HEK293 (cell line): ENCODE data around the gene KCNMA1.

Experiments used
- CTCF ChIP-seq: fragments of 450-650 bp; formaldehyde crosslinking; IDR thresholded peaks from 2 replicates; pipeline ENCODE4 v1.5.1; 2016; ENCODE audit warnings: missing biosample characterization, missing genetic modification characterization
- KLF10 ChIP-seq: fragments of 450-650 bp; IDR thresholded peaks from 2 replicates; pipeline ENCODE4 v1.5.1; 2018; ENCODE audit warnings: missing biosample characterization, mild to moderate bottlenecking, missing genetic modification characterization
- KLF7 ChIP-seq: fragments of 450-650 bp; formaldehyde crosslinking; IDR thresholded peaks from 2 replicates; pipeline ENCODE4 v1.5.1; 2016; ENCODE audit warnings: missing biosample characterization, missing genetic modification characterization, borderline replicate concordance
- PBX3 ChIP-seq: sonication (generic); formaldehyde crosslinking; IDR thresholded peaks from 2 replicates; pipeline ENCODE4 v1.8.1; 2022; ENCODE audit warnings: mild to moderate bottlenecking, moderate library complexity, missing genetic modification reagents
- SP2 ChIP-seq: fragments of 450-650 bp; formaldehyde crosslinking; IDR thresholded peaks from 2 replicates; pipeline ENCODE4 v1.5.1; 2016; ENCODE audit warnings: missing biosample characterization, missing genetic modification characterization
- YY1 ChIP-seq: fragments of 450-650 bp; formaldehyde crosslinking; IDR thresholded peaks from 2 replicates; pipeline ENCODE4 v1.5.1; 2018; ENCODE audit warnings: missing biosample characterization, missing genetic modification characterization
- ZBTB26 ChIP-seq: fragments of 450-650 bp; formaldehyde crosslinking; optimal IDR thresholded peaks from 2 replicates; pipeline ENCODE3; 2016; ENCODE audit warnings: missing biosample characterization, mild to moderate bottlenecking, missing genetic modification characterization
- ZBTB49 ChIP-seq: fragments of 450-650 bp; formaldehyde crosslinking; IDR thresholded peaks from 2 replicates; pipeline ENCODE4 v1.5.1; 2016; ENCODE audit warnings: missing biosample characterization, missing genetic modification characterization, low read depth
- ZNF157 ChIP-seq: fragments of 450-650 bp; formaldehyde crosslinking; IDR thresholded peaks from 2 replicates; pipeline ENCODE4 v1.5.1; 2016; ENCODE audit warnings: missing biosample characterization, missing genetic modification characterization
- ZNF24 ChIP-seq: fragments of 450-650 bp; formaldehyde crosslinking; IDR thresholded peaks from 2 replicates; pipeline ENCODE4 v1.5.1; 2016; ENCODE audit warnings: missing biosample characterization, missing genetic modification characterization
- ZNF280C ChIP-seq: fragments of 450-650 bp; formaldehyde crosslinking; IDR thresholded peaks from 2 replicates; pipeline ENCODE4 v1.5.1; 2016; ENCODE audit warnings: missing biosample characterization, missing genetic modification characterization
- ZNF311 ChIP-seq: fragments of 450-650 bp; formaldehyde crosslinking; IDR thresholded peaks from 2 replicates; pipeline ENCODE4 v1.5.1; 2017; ENCODE audit warnings: missing biosample characterization, missing genetic modification characterization, borderline replicate concordance
- ZNF513 ChIP-seq: fragments of 450-650 bp; IDR thresholded peaks from 2 replicates; pipeline ENCODE4 v1.5.1; 2018; ENCODE audit warnings: missing biosample characterization, missing genetic modification characterization
- ZNF776 ChIP-seq: fragments of 450-650 bp; formaldehyde crosslinking; IDR thresholded peaks from 2 replicates; pipeline ENCODE4 v1.5.0; 2017; ENCODE audit warnings: missing biosample characterization, missing genetic modification characterization, borderline replicate concordance

GRCh38 chr10:77544617-77545016 lies 93.0 kb downstream of the KCNMA1 start:
- no peak for TF ChIP-seq CTCF (tag by site-specific recombination)
- no peak for TF ChIP-seq YY1 (tag by site-specific recombination)
- TF ChIP-seq SP2: no peak
- no peak for TF ChIP-seq ZNF513 (tag by site-specific recombination)
- TF ChIP-seq ZNF157 (tag by site-specific recombination): no peak
- TF ChIP-seq ZNF311 (tag by site-specific recombination): no peak
- TF ChIP-seq PBX3 (CRISPR knock-in tag): no peak
- TF ChIP-seq ZBTB26: no peak
- no peak for TF ChIP-seq KLF7 (tag by site-specific recombination)
- no peak for TF ChIP-seq ZNF280C (tag by site-specific recombination)
- TF ChIP-seq ZNF776: no peak
- no peak for TF ChIP-seq ZBTB49 (tag by site-specific recombination)
- no peak for TF ChIP-seq KLF10 (tag by site-specific recombination)
- no peak for TF ChIP-seq ZNF24 (tag by site-specific recombination)
